ENCODE results near the gene STX3.
"Not testable (repeated sequence)": the region's sequence is repeated elsewhere in the genome, so short reads cannot be mapped to it uniquely, and the experiment has no call there.

The STX3 gene

DNA sequence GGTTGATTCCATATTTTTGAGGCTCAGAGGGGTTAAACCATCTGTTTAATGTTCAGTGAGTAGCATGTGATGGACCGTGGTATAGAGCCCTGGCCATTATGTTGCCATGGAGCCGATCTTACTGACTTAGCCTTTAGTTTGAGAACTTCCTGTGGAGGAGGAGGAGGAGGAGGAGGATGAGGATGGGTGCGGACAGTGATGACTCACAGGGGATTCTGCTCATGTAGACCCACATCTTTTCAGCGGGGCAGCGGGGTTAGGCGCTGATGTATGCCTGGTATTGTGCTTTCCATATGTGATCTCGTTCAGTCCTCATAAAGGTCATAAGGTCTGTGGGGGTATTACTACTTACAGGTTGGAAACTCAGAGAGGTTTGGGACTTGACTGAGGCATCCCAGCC, 13.9 kb downstream of the STX3 start:
- H3K4me3 ChIP-seq (ENCODE audit: low read length), result no peak overlapping the region
- TF ChIP-seq ZNF274 (IDR thresholded peaks at IDR 0.05; ENCODE audit: low read depth, low read length), result no peak

DNA sequence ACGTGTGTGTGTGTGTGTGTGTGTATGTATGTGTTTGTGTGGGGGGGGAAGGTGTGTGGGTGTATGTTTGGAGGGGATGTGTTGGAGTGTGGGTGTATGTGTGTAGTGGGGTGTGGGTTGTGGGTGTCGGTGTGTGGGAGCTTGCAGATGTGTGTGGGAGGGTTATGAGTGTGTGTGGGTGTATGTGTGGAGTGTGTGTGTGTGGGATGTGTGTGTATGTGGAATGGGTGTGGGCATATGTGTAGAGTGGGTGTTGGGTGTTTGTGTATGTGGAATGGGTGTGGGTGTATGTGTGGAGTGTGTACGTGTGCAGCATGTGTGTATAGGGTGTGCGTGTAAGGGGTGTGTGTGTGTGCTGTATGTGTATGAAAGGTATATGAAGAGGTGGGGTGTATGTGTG, 14.7 kb downstream of the STX3 start:
- H3K4me3 ChIP-seq (ENCODE audit: low read length), result no peak overlapping the region
- no peak for TF ChIP-seq ZNF274 (IDR thresholded peaks at IDR 0.05; ENCODE audit: low read depth, low read length)

DNA sequence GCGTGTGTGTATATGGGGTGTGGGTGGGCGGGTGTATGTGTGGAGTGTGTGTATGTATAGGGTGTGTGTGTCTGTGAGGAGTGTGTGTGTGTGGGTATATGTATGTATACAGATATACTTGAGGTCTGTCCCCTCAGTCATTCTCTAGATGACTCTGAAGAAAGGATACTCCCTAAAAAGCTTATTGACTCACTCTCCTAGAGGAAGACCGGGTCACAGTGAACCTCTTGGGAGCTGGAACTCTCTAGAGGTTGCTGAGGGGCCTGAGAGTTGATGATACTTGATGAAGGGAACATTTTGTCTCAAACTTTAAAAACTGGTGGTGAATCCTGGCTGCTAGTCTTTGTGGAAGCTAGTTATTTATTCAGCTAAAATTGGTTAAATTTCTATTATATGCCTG, 15.1 kb downstream of the STX3 start:
- TF ChIP-seq ZNF274 (IDR thresholded peaks at IDR 0.05; ENCODE audit: low read depth, low read length), result no peak
- no peak overlapping the region for H3K4me3 ChIP-seq (ENCODE audit: low read length)

DNA sequence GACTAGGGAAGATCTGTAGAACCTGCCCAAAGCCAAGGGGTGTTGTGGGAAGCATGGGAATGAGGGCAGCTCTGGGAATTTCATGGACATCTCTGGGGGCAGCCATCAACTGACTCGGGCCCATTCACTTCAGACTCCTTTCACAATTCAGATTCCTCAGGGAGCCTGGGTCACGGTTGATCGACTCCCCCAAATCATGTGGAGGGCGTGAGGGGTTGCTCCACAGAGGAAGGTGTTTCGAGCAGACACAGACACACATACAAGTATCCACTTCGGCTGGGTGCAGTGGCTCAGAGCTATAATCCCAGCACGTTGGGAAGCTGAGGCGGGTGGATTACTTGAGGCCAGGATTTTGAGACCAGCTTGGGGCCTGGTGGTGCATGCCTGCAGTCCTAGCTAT, 15.7 kb downstream of the STX3 start:
- H3K4me3 ChIP-seq (ENCODE audit: low read length), result no peak overlapping the region
- no peak for TF ChIP-seq ZNF274 (IDR thresholded peaks at IDR 0.05; ENCODE audit: low read depth, low read length)

DNA sequence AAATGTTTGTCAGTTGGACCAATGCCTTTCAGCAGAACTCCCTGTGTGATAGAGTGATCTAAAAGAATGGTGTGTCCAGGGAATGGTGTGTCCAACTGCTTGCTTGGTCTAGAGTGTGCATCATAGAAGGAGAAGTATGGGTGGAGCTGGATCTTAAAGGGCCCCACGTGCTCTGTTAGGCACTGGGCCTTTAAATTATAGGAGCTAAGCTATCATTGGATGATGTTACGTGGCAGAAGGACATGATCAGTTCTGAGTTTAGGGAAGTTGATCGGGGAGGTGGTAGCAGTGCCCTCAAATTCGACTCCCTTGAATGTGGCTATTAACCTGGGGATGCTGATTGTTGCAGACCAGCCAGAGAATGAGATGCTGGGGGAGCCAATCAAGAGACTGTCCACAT, 16.4 kb downstream of the STX3 start:
- H3K4me3 ChIP-seq (ENCODE audit: low read length), result no peak overlapping the region
- no peak for TF ChIP-seq ZNF274 (IDR thresholded peaks at IDR 0.05; ENCODE audit: low read depth, low read length)

DNA sequence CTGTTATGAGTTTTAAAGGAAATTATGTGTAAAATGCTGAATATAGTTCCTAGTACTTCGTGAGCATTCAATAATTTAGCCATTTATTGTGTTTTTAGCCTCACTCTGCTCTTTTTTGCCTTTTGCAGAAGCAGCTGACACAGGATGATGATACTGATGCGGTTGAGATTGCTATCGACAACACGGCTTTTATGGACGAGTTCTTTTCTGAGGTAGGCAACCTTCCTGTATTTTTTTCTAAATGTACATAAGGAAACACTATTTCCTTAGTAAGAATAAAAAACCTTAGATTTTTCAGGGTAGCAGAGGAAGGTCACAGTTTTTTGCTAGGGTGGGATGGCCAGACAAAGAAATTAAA, 17.9 kb downstream of the STX3 start:
- H3K4me3 ChIP-seq (ENCODE audit: low read length), result no peak overlapping the region
- TF ChIP-seq ZNF274 (IDR thresholded peaks at IDR 0.05; ENCODE audit: low read depth, low read length), result no peak

DNA sequence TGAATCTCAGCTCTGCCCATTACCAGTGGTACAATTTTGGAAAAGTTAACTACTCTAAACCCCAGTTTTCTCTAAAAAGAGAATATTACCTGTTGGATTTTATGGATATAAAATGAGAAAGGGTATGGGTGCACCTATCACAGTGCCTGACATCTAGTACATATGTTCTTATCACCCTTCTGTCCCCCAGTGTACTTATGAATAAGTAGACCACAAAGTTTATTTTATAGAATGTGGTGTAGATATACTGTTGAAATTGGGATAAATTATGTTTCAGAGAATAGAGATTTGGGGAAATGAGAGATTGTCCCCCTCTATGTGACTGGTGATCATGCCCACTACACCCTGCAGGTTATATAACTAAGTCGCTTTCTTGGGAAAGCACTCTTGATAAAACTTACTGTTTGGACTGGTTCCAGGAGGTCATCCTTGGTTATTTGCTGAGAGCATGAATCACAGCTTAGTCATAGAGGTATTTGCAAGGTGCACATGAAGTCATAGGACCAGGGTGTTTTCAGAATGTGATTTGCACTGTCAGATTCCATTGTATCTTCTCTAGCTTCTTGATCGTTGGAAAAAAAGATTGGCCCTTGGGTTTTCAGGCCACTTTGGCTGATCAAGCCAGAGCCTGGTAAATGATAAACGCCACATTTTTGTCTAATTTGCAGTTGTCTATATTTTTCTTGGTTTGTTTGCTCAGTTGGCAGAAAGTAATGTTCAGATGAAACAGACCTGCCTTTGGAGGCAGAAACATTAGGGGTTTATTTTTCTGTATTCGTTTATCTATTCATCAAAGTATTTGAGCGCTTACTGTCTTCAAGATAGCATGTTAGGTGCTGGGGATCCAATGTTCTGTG, 21.3 kb downstream of the STX3 start:
- H3K4me3 ChIP-seq (ENCODE audit: low read length), result no peak overlapping the region
- no peak for TF ChIP-seq ZNF274 (IDR thresholded peaks at IDR 0.05; ENCODE audit: low read depth, low read length)

DNA sequence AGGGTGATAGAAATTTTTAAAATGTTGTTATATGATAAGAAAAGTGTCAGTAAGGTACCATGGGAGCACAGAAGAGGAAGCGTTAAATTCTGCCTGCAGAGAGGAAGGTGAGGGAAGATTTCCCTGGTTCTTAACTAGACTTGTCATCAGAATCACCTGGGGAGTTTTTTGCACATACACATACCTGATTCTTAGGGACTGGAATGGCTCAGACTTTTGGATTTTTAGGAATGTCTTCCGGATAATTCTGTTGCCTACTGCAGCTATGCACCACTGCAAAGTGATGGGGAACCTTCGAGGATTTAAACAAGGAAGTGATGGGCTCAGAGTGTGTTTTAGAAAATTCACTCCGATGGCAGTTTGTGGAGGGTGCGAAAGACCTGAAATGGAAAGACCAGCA, 21.9 kb downstream of the STX3 start:
- no peak overlapping the region for H3K4me3 ChIP-seq (ENCODE audit: low read length)
- no peak for TF ChIP-seq ZNF274 (IDR thresholded peaks at IDR 0.05; ENCODE audit: low read depth, low read length)

DNA sequence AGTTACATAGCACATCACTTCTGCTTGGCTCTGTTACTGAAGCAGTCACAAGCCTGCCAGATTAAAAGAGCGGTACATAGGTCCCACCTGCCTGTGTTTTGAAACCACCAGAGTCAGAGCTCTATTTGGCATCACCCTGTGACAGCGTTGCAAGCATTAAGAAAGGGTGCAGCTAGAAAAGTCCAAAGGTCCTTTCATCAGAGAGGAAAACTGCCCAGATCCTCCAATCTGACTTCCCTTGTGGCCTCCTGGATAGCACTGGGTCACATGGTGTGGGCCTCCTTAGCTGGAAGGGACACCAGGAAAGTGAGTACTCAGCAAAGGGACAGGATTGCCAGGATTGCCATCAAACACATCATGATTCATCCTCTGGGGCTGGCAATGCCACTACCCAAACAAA, 22.9 kb downstream of the STX3 start:
- no peak for TF ChIP-seq ZNF274 (IDR thresholded peaks at IDR 0.05; ENCODE audit: low read depth, low read length)
- no peak overlapping the region for H3K4me3 ChIP-seq (ENCODE audit: low read length)

DNA sequence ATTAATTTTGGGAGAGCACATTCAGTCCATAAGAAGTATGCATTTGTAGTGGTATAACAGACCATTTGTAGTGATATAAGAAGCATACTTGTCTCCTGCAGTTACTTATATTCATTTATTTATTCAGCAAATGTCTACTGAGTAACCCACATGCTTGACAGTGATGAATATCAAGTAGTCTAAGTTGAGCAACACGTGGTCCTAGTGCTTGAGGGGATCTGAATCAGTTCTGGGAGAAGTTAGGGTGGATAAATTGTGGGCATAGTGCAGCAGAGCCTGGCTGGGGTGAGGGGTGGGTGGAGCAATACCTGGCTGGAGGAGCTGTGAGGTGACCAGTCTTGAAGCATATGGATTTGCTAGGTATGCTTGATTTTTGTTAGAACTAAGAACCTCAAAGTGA, 24.3 kb downstream of the STX3 start:
- TF ChIP-seq ZNF274 (IDR thresholded peaks at IDR 0.05; ENCODE audit: low read depth, low read length), result no peak
- H3K4me3 ChIP-seq (ENCODE audit: low read length), result no peak overlapping the region

DNA sequence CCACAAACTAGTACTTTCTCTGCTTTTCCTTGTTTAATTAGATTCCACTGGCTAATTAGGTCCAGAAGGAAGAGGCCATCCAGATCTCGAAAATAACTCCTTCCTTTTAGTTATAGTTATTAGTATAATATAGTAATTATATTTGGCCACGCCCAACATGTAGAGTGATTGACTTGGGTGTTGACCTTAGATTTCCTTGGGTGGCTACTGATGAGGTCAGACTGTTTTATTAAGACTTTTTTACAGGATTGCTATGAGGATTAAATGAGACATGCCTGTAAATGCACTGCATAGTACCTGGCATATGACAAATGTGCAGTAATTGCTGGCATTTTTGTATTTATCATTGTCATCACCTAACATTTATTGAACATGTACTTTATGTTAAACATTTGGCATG, 26.9 kb downstream of the STX3 start:
- H3K4me3 ChIP-seq (ENCODE audit: low read length), result no peak overlapping the region
- TF ChIP-seq ZNF274 (IDR thresholded peaks at IDR 0.05; ENCODE audit: low read depth, low read length), result no peak

DNA sequence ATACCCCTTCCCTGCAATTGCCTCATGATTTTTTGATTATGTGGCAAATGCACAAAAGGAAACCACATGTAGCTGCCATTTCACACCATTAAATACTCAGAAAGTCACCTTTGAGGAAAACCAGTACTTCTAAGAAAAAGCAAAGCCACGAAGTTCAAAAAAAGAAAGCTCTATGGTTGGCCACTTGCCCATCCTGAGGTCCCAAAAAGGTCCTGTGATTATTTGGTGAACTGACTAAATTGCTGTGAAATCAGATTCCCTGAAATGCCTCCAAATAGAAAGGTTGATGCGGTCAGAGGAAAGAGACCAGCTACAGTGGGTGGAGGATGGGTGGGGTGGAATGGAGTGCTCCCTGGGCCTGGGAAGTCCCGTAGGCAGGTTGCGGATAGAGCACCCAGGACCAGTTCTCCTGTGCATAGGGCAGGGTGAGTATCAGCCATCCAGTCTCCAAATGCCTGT, 28.5 kb downstream of the STX3 start:
- TF ChIP-seq ZNF274 (IDR thresholded peaks at IDR 0.05; ENCODE audit: low read depth, low read length), result no peak
- H3K4me3 ChIP-seq (ENCODE audit: low read length), result no peak overlapping the region

DNA sequence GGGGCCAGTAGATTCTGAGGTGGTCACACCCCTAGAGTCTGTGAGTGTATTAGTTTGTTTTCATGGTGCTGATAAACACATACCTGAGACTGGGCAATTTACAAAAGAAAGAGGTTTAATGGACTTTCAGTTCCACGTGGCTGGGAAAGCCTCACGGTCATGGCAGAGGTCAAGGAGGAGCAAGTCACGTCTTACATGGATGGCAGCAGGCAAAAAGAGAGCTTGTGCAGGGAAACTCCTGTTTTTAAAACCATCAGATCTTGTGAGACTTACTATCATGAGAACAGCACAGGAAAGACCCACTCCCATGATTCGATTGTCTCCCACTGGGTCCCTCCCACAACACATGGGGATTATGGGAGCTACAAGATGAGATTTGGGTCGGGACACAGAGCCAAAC, 29.3 kb downstream of the STX3 start:
- not testable (repeated sequence) for H3K4me3 ChIP-seq (ENCODE audit: low read length)

DNA sequence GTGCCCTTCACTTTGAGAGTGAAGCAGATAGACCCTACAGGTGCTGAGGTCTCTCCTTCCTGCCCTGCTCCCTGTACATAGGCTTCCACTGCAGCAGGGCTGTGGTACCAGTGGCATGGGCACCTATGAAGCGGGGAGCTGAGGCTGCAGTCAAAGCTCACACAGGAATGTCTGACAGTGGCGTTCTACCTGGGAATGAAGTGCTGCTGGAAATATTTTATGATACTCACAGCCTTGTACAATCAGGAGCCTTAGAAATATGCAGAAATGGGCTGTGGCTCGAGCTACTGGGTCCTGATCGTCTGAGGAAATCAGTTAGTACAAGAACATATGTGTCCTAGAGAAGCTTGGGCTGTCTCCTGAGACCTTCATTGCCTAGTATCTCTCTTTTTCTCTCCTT, 30.6 kb downstream of the STX3 start:
- no peak for TF ChIP-seq ZNF274 (IDR thresholded peaks at IDR 0.05; ENCODE audit: low read depth, low read length)
- no peak overlapping the region for H3K4me3 ChIP-seq (ENCODE audit: low read length)

DNA sequence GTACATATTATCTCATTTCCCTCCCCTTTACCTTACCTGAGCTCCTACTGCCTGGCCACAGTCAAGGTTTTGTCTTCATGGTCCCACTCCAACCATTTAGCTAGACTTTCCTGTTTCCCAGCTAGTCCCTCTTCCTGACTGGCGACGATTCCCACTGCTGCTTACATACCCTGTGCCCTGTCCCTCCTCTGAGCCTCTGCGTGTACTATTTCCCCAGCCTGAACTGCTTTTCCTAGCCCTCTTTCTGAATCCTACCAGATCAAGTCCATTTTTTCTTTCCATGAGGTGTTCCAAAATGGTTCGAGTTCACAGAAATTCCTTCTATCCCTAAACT, 32.0 kb downstream of the STX3 start:
- no peak overlapping the region for H3K4me3 ChIP-seq (ENCODE audit: low read length)
- TF ChIP-seq ZNF274 (IDR thresholded peaks at IDR 0.05; ENCODE audit: low read depth, low read length), result no peak

DNA sequence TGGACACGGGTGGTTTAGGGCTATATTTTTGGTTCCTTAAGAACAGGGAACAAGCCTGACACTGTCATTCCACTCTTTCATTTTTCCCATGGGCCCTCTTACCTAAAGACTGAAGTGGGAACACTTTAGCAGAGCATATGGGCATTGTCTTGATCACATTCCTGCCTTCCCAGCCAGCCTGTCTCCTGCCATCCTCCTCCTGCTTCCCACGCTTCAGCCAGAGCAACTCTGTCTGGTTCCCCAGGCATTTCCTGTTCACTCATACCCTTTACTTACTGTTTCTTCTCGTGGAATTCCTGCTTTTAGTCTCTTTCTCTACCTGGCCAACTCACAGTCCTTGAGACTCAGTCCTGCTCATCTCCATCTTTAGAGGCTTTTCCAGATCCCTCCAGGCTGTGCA, 32.6 kb downstream of the STX3 start:
- TF ChIP-seq ZNF274 (IDR thresholded peaks at IDR 0.05; ENCODE audit: low read depth, low read length), result no peak
- no peak overlapping the region for H3K4me3 ChIP-seq (ENCODE audit: low read length)
